BLaER1 treated with 17β-estradiol and CSF1 and Interleukin-3, amounts not matched to agents 10 nM and 100 nM (cell line): ENCODE measurements around the gene FAU.

ENCODE experiments used
- H3K27ac ChIP-seq, 11 experiments: shearing (Covaris generic); formaldehyde crosslinking; 2 replicates each; pipeline ENCODE4 v1.8.1; 2022
- H3K27me3 ChIP-seq, 11 experiments: shearing (Covaris generic); formaldehyde crosslinking; 2 replicates each; pipeline ENCODE4 v1.8.1; 2022
- H3K36me3 ChIP-seq, 11 experiments: shearing (Covaris generic); formaldehyde crosslinking; 2 replicates each; pipeline ENCODE4 v1.8.1; 2022
- H3K4me1 ChIP-seq, 10 experiments: shearing (Covaris generic); formaldehyde crosslinking; 2 replicates each; pipeline ENCODE4 v1.8.1; 2022
- H3K4me2 ChIP-seq, 11 experiments: shearing (Covaris generic); formaldehyde crosslinking; 2 replicates each; pipeline ENCODE4 v1.8.1; 2022
- H3K4me3 ChIP-seq, 10 experiments: shearing (Covaris generic); formaldehyde crosslinking; 2 replicates each; pipeline ENCODE4 v1.8.1; 2022
- H3K9ac ChIP-seq, 11 experiments: shearing (Covaris generic); formaldehyde crosslinking; 2 replicates each; pipeline ENCODE4 v1.8.1; 2022
- H3K9me3 ChIP-seq, 11 experiments: shearing (Covaris generic); formaldehyde crosslinking; replicated peaks in 1 of 11; 2 replicates each; pipeline ENCODE4 v1.8.1; 2022
- H4K20me1 ChIP-seq, 11 experiments: shearing (Covaris generic); formaldehyde crosslinking; 2 replicates each; pipeline ENCODE4 v1.8.1; 2022
- Cebpa-rat ChIP-seq, 11 experiments: shearing (Covaris generic); IDR thresholded peaks; 2 replicates each; pipeline ENCODE4 v1.8.1; 2022

FAU gene

GRCh38 chr11:65132988-65133700 is 11.2 kb upstream of the FAU start:
- no peaks in the 10 kb centered on the region for H3K27me3 ChIP-seq
- H3K36me3 ChIP-seq, result peaks cover 35 to 46% (median 41%) of the 10 kb centered on the region in 11 experiments
- H3K9me3 ChIP-seq, result no peaks in the 10 kb centered on the region
- H3K9ac ChIP-seq, result peak overlapping the region; percentile 88 to 100 (median 96); a peak in 21 of 22 replicates
- peaks cover 29 to 59% (median 42%) of the 10 kb centered on the region in 11 experiments; a peak in 20 of 22 replicates for H4K20me1 ChIP-seq
- H3K4me1 ChIP-seq, result peaks cover 35 to 77% (median 58%) of the 10 kb centered on the region in 10 experiments
- no peak for TF ChIP-seq Cebpa-rat (IDR thresholded peaks at IDR 0.05)
- H3K4me3 ChIP-seq, result peak overlapping the region; percentile 78 to 99 (median 95)
- peak overlapping the region; percentile 86 to 100 (median 97) for H3K4me2 ChIP-seq
- H3K27ac ChIP-seq, result peak overlapping the region; percentile 41 to 100 (median 97); a peak in 21 of 22 replicates

DNA sequence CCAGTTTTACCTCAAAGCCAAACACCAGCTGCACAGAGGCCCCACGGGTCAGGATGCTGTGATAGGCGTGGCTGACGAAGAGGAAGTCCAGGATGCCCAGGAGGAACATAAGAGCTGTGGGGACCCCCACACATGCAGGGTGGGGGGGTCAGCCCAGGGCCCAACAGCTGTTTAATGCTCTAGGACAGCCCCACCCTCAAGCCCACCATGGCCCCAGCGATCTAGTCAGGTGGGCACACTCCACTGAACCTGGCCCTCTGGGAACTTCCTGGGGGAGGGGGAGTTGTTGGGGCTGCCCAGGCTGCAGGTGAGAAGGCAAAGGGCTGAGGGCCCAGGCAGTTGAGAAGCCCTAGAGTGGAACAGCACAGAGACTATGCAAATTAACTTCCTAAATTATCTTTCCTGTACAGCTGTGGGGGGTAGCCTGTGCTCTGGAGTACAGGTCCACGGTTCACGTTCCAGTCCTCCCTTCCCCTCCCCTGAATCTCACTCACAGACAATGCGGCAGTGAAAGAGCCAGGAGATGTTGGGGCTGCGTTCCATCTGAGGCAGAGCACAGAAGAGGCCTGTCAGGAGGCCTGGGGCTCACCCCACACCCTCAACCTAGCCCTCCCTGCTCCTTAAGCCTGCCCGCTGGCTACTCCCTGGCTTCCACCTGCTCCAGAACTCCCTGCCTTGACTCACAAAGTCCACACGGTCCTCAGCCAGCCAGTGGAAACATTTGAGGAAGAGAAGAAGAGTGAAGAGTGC is 10.5 kb upstream of the FAU start:
- H3K4me2 ChIP-seq, result peak overlapping the region; percentile 86 to 100 (median 97)
- H3K4me1 ChIP-seq, result peaks cover 35 to 73% (median 58%) of the 10 kb centered on the region in 10 experiments
- peak overlapping the region; percentile 88 to 100 (median 96) for H3K9ac ChIP-seq
- H3K27me3 ChIP-seq, result no peaks in the 10 kb centered on the region
- no peak for TF ChIP-seq Cebpa-rat (IDR thresholded peaks at IDR 0.05)
- peaks cover 43 to 53% (median 47%) of the 10 kb centered on the region in 11 experiments for H3K36me3 ChIP-seq
- peak overlapping the region; percentile 41 to 100 (median 97); a peak in 21 of 22 replicates for H3K27ac ChIP-seq
- peak overlapping the region; percentile 78 to 99 (median 95) for H3K4me3 ChIP-seq
- no peaks in the 10 kb centered on the region for H3K9me3 ChIP-seq
- peaks cover 29 to 65% (median 45%) of the 10 kb centered on the region in 11 experiments; a peak in 20 of 22 replicates for H4K20me1 ChIP-seq

DNA sequence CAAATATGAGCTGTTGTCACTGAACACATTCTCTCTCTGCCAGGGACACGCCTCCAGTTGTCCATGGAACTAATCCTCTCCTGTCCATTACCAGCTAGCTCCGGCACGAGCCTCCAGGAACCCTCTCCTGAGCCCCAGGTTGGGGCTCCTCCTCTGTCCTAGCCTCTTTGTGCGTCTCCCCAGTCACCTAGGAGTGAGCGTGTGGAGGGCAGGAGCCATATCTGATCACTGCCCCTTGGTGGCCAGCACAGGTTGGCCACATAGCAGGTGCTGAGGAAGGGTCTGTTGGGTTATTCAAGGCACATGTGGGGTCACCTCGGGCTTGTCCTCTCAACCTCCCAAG is 9.9 kb upstream of the FAU start:
- H3K36me3 ChIP-seq, result peaks cover 48 to 59% (median 53%) of the 10 kb centered on the region in 11 experiments
- peak overlapping the region in 10 of 11 experiments; percentile 53 to 100 (median 97); a peak in 20 of 22 replicates for H3K27ac ChIP-seq

DNA sequence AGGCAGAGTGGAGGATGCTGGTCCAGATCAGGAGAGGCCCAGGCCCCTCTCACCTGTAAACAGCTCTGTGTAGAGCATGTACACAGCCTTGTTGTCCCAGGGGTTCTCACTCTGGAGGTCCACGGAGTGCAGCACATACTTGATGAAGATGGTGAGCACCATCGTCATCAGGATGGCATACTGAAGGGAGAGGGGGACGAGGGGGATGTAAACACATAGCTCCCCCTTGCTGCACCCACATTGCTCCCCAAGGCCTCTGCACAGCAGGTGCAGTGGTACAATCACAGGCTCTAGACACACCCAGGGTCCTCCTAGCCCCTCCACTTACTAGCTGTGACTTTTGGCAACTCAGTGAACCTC is 9.5 kb upstream of the FAU start:
- peak overlapping the region; percentile 88 to 100 (median 96); a peak in 20 of 22 replicates for H3K9ac ChIP-seq
- H3K4me3 ChIP-seq, result peak overlapping the region in 6 of 10 experiments; percentile 22 to 98 (median 90); a peak in 8 of 20 replicates
- H3K27me3 ChIP-seq, result no peaks in the 10 kb centered on the region
- peak overlapping the region; percentile 86 to 100 (median 97); a peak in 21 of 22 replicates for H3K4me2 ChIP-seq
- H4K20me1 ChIP-seq, result peaks cover 29 to 74% (median 49%) of the 10 kb centered on the region in 11 experiments; a peak in 20 of 22 replicates
- peaks cover 53 to 63% (median 58%) of the 10 kb centered on the region in 11 experiments for H3K36me3 ChIP-seq
- H3K27ac ChIP-seq, result peak overlapping the region in 6 of 11 experiments; percentile 96 to 98 (median 97); a peak in 11 of 22 replicates
- H3K9me3 ChIP-seq, result no peaks in the 10 kb centered on the region
- peaks cover 35 to 63% (median 55%) of the 10 kb centered on the region in 10 experiments for H3K4me1 ChIP-seq
- no peak for TF ChIP-seq Cebpa-rat (IDR thresholded peaks at IDR 0.05)

More for the DNA sequence above, 9.9 kb upstream of the FAU start:
- H3K9ac ChIP-seq, result peak overlapping the region; percentile 88 to 100 (median 96)
- no peaks in the 10 kb centered on the region for H3K27me3 ChIP-seq
- peaks cover 35 to 67% (median 58%) of the 10 kb centered on the region in 10 experiments for H3K4me1 ChIP-seq
- H3K9me3 ChIP-seq, result no peaks in the 10 kb centered on the region
- peaks cover 29 to 70% (median 45%) of the 10 kb centered on the region in 11 experiments; a peak in 20 of 22 replicates for H4K20me1 ChIP-seq
- TF ChIP-seq Cebpa-rat (IDR thresholded peaks at IDR 0.05), result no peak
- H3K4me2 ChIP-seq, result peak overlapping the region; percentile 86 to 100 (median 97)
- peak overlapping the region in 9 of 10 experiments; percentile 89 to 99 (median 97); a peak in 17 of 20 replicates for H3K4me3 ChIP-seq

GRCh38 chr11:65130631-65131416 is 8.9 kb upstream of the FAU start:
- Histone ChIP-seq H3K4me1 (peaks cover 33 to 57% (median 50%) of the 10 kb centered on the region in 10 experiments), H3K4me2 (peak overlapping the region in 10 of 11 experiments; percentile 86 to 100 (median 97); a peak in 19 of 22 replicates)

DNA sequence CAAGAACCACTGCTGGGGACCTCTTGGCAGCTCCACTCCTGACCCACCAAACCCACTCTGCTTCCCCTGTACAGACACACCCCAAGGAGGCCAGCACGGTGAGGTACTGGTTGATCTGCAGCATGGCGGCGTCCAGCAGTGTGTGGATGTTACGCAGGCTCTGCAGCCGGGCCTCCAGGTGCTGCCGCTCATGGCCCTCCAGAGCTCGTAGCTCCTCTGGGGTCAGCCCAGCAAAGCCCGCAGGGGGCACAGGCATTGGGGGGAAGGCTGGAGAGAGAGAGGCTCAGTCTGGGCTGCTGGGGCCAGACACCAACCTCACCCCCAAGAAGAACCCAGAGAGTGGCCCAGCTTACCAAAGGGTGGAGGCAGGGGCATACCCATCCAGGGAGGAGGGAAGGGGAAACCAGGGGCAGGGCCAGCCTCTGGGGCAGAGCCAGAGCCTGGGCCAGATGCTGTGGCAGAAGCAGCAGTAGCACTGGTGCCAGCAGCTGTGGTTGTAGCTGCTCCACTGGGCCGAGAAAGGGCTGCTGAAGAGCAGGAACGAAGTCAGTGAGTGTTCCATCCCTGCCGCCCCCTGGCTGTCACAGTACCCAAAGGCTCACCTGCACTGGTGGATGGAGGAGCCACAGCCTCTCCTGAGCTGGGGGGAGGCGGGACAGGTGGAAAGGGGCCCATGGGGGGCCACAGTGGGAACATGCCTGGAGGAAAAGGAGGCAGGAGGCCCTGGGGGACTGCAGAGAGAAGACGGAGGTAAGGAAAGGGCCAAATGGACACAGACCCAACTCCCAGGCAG is 7.9 kb upstream of the FAU start:
- H3K4me3 ChIP-seq, result peak overlapping the region in 1 of 10 experiments; percentile 34; a peak in 1 of 20 replicates
- peak overlapping the region in 5 of 11 experiments; percentile 13 to 50 (median 29); a peak in 8 of 22 replicates for H3K27ac ChIP-seq
- TF ChIP-seq Cebpa-rat (IDR thresholded peaks at IDR 0.05), result no peak
- H4K20me1 ChIP-seq, result peaks cover 29 to 81% (median 49%) of the 10 kb centered on the region in 11 experiments; a peak in 20 of 22 replicates
- no peaks in the 10 kb centered on the region for H3K27me3 ChIP-seq
- H3K36me3 ChIP-seq, result peaks cover 66 to 79% (median 73%) of the 10 kb centered on the region in 11 experiments
- no peaks in the 10 kb centered on the region for H3K9me3 ChIP-seq
- H3K4me1 ChIP-seq, result peaks cover 26 to 49% (median 43%) of the 10 kb centered on the region in 10 experiments
- peak overlapping the region in 7 of 11 experiments; percentile 26 to 61 (median 48); a peak in 14 of 22 replicates for H3K9ac ChIP-seq
- H3K4me2 ChIP-seq, result peak overlapping the region in 7 of 11 experiments; percentile 44 to 100 (median 86); a peak in 14 of 22 replicates

More at GRCh38 chr11:65130631-65131416, 8.9 kb upstream of the FAU start:
- TF ChIP-seq Cebpa-rat (IDR thresholded peaks at IDR 0.05), result no peak
- H3K27ac ChIP-seq, result peak overlapping the region in 5 of 11 experiments; percentile 12 to 98 (median 96); a peak in 8 of 22 replicates
- H3K36me3 ChIP-seq, result peaks cover 58 to 69% (median 63%) of the 10 kb centered on the region in 11 experiments
- H3K9ac ChIP-seq, result peak overlapping the region; percentile 88 to 100 (median 96); a peak in 18 of 22 replicates
- H3K9me3 ChIP-seq, result no peaks in the 10 kb centered on the region
- H3K4me3 ChIP-seq, result peak overlapping the region in 4 of 10 experiments; percentile 22 to 92 (median 89); a peak in 8 of 20 replicates
- no peaks in the 10 kb centered on the region for H3K27me3 ChIP-seq
- H4K20me1 ChIP-seq, result peaks cover 29 to 76% (median 49%) of the 10 kb centered on the region in 11 experiments; a peak in 20 of 22 replicates
